HEK293 (cell line): ENCODE results near the gene SLC25A6.

Experiments used
- CTCF ChIA-PET: fragments of 350-600 bp; formaldehyde crosslinking; extraction: SDS; loops from one replicate; lab custom pipeline; 2021; ENCODE audit warnings: antibody characterized with exemption; lab: Yijun Ruan, JAX
- POLR2A ChIA-PET: fragments of 300-600 bp; formaldehyde crosslinking; extraction: SDS; loops from one replicate; lab custom pipeline; 2020; ENCODE audit warnings: antibody characterized with exemption, inconsistent platforms; lab: Yijun Ruan, JAX
- H3K27ac ChIP-seq: fragments of 200-500 bp; sonication (Bioruptor generic); 2 replicates; pipeline ENCODE4 v1.5.1; 2014; ENCODE audit warnings: low read depth, low read length, control low read depth, inconsistent platforms; ENCODE audit errors: extremely low read depth
- H3K36me3 ChIP-seq, 2 experiments: fragments of 200-500 bp in 1 of 2; sonication (Bioruptor generic) in 1 of 2; 1 replicate in 1 of 2; 2 replicates in 1 of 2; pipeline ENCODE4 v1.5.1; 2014 to 2017; ENCODE audit warnings: inconsistent platforms in 2 of 2, low read length in 2 of 2; ENCODE audit not compliant: control insufficient read depth in 2 of 2, insufficient read depth in 1 of 2
- H3K4me1 ChIP-seq: fragments of 200-500 bp; sonication (Bioruptor generic); 2 replicates; pipeline ENCODE4 v1.5.1; 2014; ENCODE audit warnings: mild to moderate bottlenecking, low read length, inconsistent platforms; ENCODE audit not compliant: control insufficient read depth, insufficient read depth
- H3K4me3 ChIP-seq: 2 replicates; pipeline ENCODE4 v1.5.1; 2011; ENCODE audit warnings: low read depth, mild to moderate bottlenecking, control low read depth, low read length, moderate library complexity
- H3K9me3 ChIP-seq: fragments of 200-500 bp; sonication (Bioruptor generic); 2 replicates; pipeline ENCODE4 v1.5.1; 2014; ENCODE audit warnings: low read depth, low read length, inconsistent platforms; ENCODE audit not compliant: control insufficient read depth, insufficient read depth
- ZEB2 ChIP-seq: fragments of 450-650 bp; formaldehyde crosslinking; IDR thresholded peaks from 2 replicates; pipeline ENCODE4 v1.5.1; 2016; ENCODE audit warnings: missing biosample characterization, missing genetic modification characterization
- ZNF112 ChIP-seq: fragments of 450-650 bp; formaldehyde crosslinking; IDR thresholded peaks from 2 replicates; pipeline ENCODE4 v1.5.0; 2017; ENCODE audit warnings: missing biosample characterization, missing genetic modification characterization
- ZNF223 ChIP-seq: fragments of 450-650 bp; formaldehyde crosslinking; IDR thresholded peaks from 2 replicates; pipeline ENCODE4 v1.5.1; 2016; ENCODE audit warnings: missing biosample characterization, missing genetic modification characterization
- ZNF302 ChIP-seq: fragments of 450-650 bp; formaldehyde crosslinking; IDR thresholded peaks from 2 replicates; pipeline ENCODE4 v1.5.1; 2016; ENCODE audit warnings: missing biosample characterization, missing genetic modification characterization, low read depth
- ZNF362 ChIP-seq: fragments of 450-650 bp; formaldehyde crosslinking; IDR thresholded peaks from 2 replicates; pipeline ENCODE4 v1.5.1; 2016; ENCODE audit warnings: missing biosample characterization, missing genetic modification characterization
- ZNF37A ChIP-seq: fragments of 450-650 bp; IDR thresholded peaks from 2 replicates; pipeline ENCODE4 v1.5.1; 2018; ENCODE audit warnings: missing biosample characterization, missing genetic modification characterization
- ZNF623 ChIP-seq: fragments of 450-650 bp; formaldehyde crosslinking; IDR thresholded peaks from 2 replicates; pipeline ENCODE4 v1.5.1; 2016; ENCODE audit warnings: missing biosample characterization, missing genetic modification characterization
- ZNF654 ChIP-seq: fragments of 450-650 bp; formaldehyde crosslinking; IDR thresholded peaks from 2 replicates; pipeline ENCODE4 v1.5.1; 2016; ENCODE audit warnings: low read depth, missing biosample characterization, missing genetic modification characterization
- ZNF670 ChIP-seq: fragments of 450-650 bp; formaldehyde crosslinking; IDR thresholded peaks from 2 replicates; pipeline ENCODE4 v1.5.1; 2016; ENCODE audit warnings: missing biosample characterization, missing genetic modification characterization, low read depth
- TF ChIP-seq, protein P1 (sequence below): fragments of 450-650 bp; formaldehyde crosslinking; IDR thresholded peaks from 2 replicates; pipeline ENCODE4 v1.5.1; 2016; ENCODE audit warnings: missing biosample characterization, missing genetic modification characterization
- TF ChIP-seq, protein P2 (sequence below): fragments of 450-650 bp; formaldehyde crosslinking; IDR thresholded peaks from 2 replicates; pipeline ENCODE4 v1.5.1; 2017; ENCODE audit warnings: missing biosample characterization, missing genetic modification characterization
- TF ChIP-seq, protein P3 (sequence below): fragments of 450-650 bp; IDR thresholded peaks from 2 replicates; pipeline ENCODE4 v1.5.1; 2018; ENCODE audit warnings: missing biosample characterization, missing genetic modification characterization
- TF ChIP-seq, protein P4 (sequence below): fragments of 450-650 bp; formaldehyde crosslinking; conservative IDR thresholded peaks from 2 replicates; pipeline ENCODE4 v1.5.1; 2016; ENCODE audit warnings: low read depth, missing biosample characterization, missing genetic modification characterization

Gene SLC25A6

DNA sequence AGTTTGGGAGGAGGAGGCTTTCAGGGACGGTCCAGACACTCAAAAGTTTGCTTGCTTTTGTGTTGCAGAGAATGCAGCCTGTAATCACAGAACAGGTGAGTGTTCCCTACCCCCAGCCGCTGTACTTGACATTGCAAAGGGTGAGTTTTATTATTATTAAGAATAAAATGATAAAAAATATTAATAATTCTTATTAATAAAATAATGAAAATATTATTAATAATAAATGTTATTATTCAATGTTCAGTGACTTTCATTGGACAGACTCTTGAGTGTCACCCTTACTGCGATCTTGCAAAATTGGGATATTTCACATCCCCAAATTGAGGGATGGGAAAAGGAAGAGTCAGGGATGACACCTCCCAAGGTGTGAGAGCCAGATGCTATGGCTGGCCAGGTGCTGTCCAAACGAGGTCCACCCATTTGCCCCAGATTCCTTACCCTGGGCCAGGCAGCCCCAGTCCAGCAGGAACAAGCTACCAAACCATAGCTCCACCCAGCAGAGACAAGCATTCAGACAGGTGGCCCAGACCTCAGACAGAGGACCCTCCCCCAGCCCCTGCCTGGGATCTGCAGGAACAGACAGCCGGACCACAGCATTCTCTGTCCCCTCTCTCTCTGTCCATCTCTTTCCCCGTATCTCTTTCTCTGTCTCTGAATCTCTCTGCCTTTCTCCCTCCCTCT is 33.0 kb downstream of the SLC25A6 start:
- Histone ChIP-seq H3K27ac (no peak overlapping the region), H3K4me1 (no peaks in the 10 kb centered on the region), H3K4me3 (no peak overlapping the region), H3K9me3 (no peaks in the 10 kb centered on the region), H3K36me3 (no peaks in the 10 kb centered on the region)
- TF ChIP-seq ZNF37A (tag by site-specific recombination) (no peak), ZNF302 (tag by site-specific recombination) (no peak), ZNF670 (tag by site-specific recombination) (no peak), ZEB2 (tag by site-specific recombination) (no peak), ZNF654 (tag by site-specific recombination) (no peak)
- TF ChIP-seq, protein P1, sequence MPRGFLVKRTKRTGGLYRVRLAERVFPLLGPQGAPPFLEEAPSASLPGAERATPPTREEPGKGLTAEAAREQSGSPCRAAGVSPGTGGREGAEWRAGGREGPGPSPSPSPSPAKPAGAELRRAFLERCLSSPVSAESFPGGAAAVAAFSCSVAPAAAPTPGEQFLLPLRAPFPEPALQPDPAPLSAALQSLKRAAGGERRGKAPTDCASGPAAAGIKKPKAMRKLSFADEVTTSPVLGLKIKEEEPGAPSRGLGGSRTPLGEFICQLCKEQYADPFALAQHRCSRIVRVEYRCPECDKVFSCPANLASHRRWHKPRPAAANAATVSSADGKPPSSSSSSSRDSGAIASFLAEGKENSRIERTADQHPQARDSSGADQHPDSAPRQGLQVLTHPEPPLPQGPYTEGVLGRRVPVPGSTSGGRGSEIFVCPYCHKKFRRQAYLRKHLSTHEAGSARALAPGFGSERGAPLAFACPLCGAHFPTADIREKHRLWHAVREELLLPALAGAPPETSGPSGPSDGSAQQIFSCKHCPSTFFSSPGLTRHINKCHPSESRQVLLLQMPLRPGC (tag by site-specific recombination), result no peak
- TF ChIP-seq, protein P2, sequence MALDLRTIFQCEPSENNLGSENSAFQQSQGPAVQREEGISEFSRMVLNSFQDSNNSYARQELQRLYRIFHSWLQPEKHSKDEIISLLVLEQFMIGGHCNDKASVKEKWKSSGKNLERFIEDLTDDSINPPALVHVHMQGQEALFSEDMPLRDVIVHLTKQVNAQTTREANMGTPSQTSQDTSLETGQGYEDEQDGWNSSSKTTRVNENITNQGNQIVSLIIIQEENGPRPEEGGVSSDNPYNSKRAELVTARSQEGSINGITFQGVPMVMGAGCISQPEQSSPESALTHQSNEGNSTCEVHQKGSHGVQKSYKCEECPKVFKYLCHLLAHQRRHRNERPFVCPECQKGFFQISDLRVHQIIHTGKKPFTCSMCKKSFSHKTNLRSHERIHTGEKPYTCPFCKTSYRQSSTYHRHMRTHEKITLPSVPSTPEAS (tag by site-specific recombination), result no peak
- TF ChIP-seq, protein P3, sequence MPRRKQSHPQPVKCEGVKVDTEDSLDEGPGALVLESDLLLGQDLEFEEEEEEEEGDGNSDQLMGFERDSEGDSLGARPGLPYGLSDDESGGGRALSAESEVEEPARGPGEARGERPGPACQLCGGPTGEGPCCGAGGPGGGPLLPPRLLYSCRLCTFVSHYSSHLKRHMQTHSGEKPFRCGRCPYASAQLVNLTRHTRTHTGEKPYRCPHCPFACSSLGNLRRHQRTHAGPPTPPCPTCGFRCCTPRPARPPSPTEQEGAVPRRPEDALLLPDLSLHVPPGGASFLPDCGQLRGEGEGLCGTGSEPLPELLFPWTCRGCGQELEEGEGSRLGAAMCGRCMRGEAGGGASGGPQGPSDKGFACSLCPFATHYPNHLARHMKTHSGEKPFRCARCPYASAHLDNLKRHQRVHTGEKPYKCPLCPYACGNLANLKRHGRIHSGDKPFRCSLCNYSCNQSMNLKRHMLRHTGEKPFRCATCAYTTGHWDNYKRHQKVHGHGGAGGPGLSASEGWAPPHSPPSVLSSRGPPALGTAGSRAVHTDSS (tag by site-specific recombination), result no peak
- CTCF ChIA-PET, result no interaction called here
- POLR2A ChIA-PET, result no interaction called here

DNA sequence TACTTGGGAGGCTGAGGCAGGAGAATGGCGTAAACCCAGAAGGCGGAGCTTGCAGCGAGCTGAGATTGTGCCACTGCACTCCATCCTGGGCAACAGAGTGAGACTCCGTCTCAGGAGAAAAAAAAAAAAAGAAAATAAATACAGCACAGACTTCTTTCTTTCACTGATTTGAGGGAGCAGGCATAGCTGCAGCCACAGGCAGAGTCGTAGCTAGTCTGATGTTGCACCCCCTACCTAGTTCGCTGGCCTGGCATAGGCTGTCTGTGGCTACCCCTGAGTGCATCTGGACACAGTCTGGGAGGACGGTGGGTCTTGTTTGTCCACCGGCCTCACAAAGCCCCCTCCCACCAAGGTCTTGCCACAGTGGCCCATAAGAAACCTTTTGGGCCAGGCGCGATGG is 33.9 kb downstream of the SLC25A6 start:
- Histone ChIP-seq H3K4me1 (no peaks in the 10 kb centered on the region), H3K4me3 (no peak overlapping the region), H3K36me3 (no peaks in the 10 kb centered on the region), H3K9me3 (no peaks in the 10 kb centered on the region), H3K27ac (no peak overlapping the region)
- POLR2A ChIA-PET, result no interaction called here
- TF ChIP-seq ZNF623 (tag by site-specific recombination), result no peak
- no peak for TF ChIP-seq ZNF362 (tag by site-specific recombination)
- no peak for TF ChIP-seq ZNF223 (tag by site-specific recombination)
- TF ChIP-seq ZNF112, result no peak
- TF ChIP-seq, protein P4, sequence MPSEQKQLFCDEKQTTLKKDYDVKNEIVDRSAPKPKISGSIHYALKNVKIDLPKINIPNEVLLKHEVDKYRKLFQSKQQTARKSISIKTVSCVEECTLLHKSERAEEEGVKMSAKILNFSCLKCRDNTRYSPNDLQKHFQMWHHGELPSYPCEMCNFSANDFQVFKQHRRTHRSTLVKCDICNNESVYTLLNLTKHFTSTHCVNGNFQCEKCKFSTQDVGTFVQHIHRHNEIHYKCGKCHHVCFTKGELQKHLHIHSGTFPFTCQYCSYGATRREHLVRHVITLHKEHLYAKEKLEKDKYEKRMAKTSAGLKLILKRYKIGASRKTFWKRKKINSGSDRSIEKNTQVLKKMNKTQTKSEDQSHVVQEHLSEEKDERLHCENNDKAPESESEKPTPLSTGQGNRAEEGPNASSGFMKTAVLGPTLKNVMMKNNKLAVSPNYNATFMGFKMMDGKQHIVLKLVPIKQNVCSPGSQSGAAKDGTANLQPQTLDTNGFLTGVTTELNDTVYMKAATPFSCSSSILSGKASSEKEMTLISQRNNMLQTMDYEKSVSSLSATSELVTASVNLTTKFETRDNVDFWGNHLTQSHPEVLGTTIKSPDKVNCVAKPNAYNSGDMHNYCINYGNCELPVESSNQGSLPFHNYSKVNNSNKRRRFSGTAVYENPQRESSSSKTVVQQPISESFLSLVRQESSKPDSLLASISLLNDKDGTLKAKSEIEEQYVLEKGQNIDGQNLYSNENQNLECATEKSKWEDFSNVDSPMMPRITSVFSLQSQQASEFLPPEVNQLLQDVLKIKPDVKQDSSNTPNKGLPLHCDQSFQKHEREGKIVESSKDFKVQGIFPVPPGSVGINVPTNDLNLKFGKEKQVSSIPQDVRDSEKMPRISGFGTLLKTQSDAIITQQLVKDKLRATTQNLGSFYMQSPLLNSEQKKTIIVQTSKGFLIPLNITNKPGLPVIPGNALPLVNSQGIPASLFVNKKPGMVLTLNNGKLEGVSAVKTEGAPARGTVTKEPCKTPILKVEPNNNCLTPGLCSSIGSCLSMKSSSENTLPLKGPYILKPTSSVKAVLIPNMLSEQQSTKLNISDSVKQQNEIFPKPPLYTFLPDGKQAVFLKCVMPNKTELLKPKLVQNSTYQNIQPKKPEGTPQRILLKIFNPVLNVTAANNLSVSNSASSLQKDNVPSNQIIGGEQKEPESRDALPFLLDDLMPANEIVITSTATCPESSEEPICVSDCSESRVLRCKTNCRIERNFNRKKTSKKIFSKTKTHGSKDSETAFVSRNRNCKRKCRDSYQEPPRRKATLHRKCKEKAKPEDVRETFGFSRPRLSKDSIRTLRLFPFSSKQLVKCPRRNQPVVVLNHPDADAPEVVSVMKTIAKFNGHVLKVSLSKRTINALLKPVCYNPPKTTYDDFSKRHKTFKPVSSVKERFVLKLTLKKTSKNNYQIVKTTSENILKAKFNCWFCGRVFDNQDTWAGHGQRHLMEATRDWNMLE (tag by site-specific recombination), result no peak
- CTCF ChIA-PET, result no interaction called here
